Mononuclear cell (primary cell): ENCODE results near the gene CCRL2. TPM values are rescaled to one million over a fixed set of nuclear protein-coding genes. Genes with fewer than 3 reads are reported as not detected.

Source experiments
- H3K27me3 ChIP-seq: 2 replicates; pipeline ENCODE4 v1.6.0; 2011; ENCODE audit warnings: low read length, control low read depth; ENCODE audit not compliant: insufficient read depth
- H3K4me1 ChIP-seq: 2 replicates; pipeline ENCODE4 v1.5.1; 2011; ENCODE audit warnings: mild to moderate bottlenecking, low read length, control low read depth; ENCODE audit not compliant: insufficient read depth
- H3K4me3 ChIP-seq: 2 replicates; pipeline ENCODE4 v1.5.1; 2011; ENCODE audit warnings: mild to moderate bottlenecking, low read length, moderate library complexity
- H3K9me3 ChIP-seq: 2 replicates; pipeline ENCODE4 v1.5.1; 2011; ENCODE audit warnings: low read depth, mild to moderate bottlenecking, control low read depth, low read length
- total RNA-seq: library from RNA; depleted of rRNA; stranded (reverse); fragments of >200 nt; gene quantifications from one replicate; pipeline ENCODE4 v1.2.3, GENCODE V29; 2012

CCRL2 gene
- total RNA-seq, 1 donor = 91.9 TPM

DNA sequence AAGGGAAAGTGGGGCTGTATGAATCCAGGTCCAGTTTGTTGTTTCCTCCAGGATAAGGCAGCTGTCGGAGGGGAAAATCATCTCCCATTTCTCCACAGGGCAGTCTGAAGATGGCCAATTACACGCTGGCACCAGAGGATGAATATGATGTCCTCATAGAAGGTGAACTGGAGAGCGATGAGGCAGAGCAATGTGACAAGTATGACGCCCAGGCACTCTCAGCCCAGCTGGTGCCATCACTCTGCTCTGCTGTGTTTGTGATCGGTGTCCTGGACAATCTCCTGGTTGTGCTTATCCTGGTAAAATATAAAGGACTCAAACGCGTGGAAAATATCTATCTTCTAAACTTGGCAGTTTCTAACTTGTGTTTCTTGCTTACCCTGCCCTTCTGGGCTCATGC lies 911 bp downstream of the CCRL2 start:
- H3K27me3 ChIP-seq = no peaks in the 10 kb centered on the region
- H3K4me3 ChIP-seq = no peak overlapping the region
- no peaks in the 10 kb centered on the region for H3K9me3 ChIP-seq
- H3K4me1 ChIP-seq = peaks cover 45% of the 10 kb centered on the region

DNA sequence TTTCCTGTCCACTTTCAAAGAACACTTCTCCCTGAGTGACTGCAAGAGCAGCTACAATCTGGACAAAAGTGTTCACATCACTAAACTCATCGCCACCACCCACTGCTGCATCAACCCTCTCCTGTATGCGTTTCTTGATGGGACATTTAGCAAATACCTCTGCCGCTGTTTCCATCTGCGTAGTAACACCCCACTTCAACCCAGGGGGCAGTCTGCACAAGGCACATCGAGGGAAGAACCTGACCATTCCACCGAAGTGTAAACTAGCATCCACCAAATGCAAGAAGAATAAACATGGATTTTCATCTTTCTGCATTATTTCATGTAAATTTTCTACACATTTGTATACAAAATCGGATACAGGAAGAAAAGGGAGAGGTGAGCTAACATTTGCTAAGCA lies 1.8 kb downstream of the CCRL2 start:
- Histone ChIP-seq H3K4me1 (peaks cover 45% of the 10 kb centered on the region), H3K9me3 (no peaks in the 10 kb centered on the region), H3K27me3 (no peaks in the 10 kb centered on the region), H3K4me3 (no peak overlapping the region)

- Histone ChIP-seq H3K9me3 (no peaks in the 10 kb centered on the region), H3K27me3 (no peaks in the 10 kb centered on the region), H3K4me3 (no peak overlapping the region), H3K4me1 (peaks cover 40% of the 10 kb centered on the region)
Observed at GRCh38 chr3:46409739-46410489, 2.9 kb downstream of the CCRL2 start.

DNA sequence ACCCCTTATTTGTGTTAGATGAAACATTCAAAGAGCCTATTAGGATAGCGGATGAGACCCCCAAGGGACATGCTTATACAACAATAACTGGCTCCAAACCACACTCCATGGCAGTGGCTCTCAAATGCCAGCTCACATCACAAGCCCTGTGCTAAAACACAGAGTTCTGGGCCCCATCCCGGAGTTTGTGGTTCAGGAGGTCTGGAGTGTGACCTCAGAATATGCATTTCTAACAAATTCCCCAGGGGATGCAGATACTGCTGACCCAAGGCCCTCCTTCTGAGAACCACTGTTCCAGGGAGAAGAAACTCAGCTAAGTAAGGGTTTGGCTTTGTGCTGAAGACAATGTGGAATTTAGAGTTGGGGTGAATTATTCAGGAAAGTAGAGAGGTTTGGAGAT lies 3.6 kb downstream of the CCRL2 start:
- H3K4me3 ChIP-seq = no peak overlapping the region

GRCh38 chr3:46411271-46411670 lies 4.2 kb downstream of the CCRL2 start:
- Histone ChIP-seq H3K4me1 (peaks cover 29% of the 10 kb centered on the region), H3K9me3 (no peaks in the 10 kb centered on the region), H3K27me3 (no peaks in the 10 kb centered on the region), H3K4me3 (no peak overlapping the region)

More for the DNA sequence above, 3.6 kb downstream of the CCRL2 start:
- Histone ChIP-seq H3K4me1 (peaks cover 32% of the 10 kb centered on the region), H3K9me3 (no peaks in the 10 kb centered on the region), H3K27me3 (no peaks in the 10 kb centered on the region)

GRCh38 chr3:46412786-46413298 lies 5.8 kb downstream of the CCRL2 start:
- no peaks in the 10 kb centered on the region for H3K9me3 ChIP-seq
- H3K27me3 ChIP-seq = no peaks in the 10 kb centered on the region
- H3K4me3 ChIP-seq = no peak overlapping the region
- H3K4me1 ChIP-seq = peaks cover 17% of the 10 kb centered on the region

DNA sequence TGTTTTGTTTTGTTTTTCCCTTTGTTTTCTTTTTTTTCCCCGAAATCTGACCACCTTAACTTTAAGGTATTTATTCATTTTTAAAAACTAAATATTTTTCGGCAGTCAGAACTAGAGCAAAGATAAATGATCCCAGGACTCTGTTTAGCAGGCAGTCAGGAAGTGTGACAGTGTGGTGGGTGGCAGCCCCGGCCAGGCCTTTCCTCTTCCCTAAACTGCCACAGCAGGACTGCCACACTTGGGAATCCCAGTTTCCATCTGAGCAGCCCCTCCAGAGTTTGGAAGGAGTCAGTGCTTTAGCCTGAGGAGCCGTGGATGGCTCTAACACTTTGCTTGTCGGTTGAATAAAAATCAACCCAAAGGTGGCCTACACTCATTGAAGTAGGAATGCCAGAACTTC lies 6.9 kb downstream of the CCRL2 start:
- Histone ChIP-seq H3K27me3 (no peaks in the 10 kb centered on the region), H3K4me1 (peaks cover 11% of the 10 kb centered on the region), H3K9me3 (no peaks in the 10 kb centered on the region), H3K4me3 (no peak overlapping the region)

- no peaks in the 10 kb centered on the region for H3K9me3 ChIP-seq
- H3K4me1 ChIP-seq = peaks cover 11% of the 10 kb centered on the region
Observed at GRCh38 chr3:46414739-46415138, 7.7 kb downstream of the CCRL2 start.

GRCh38 chr3:46416125-46416810 lies 9.2 kb downstream of the CCRL2 start:
- no peak overlapping the region for H3K4me3 ChIP-seq
- H3K27me3 ChIP-seq = no peaks in the 10 kb centered on the region
- peaks cover 11% of the 10 kb centered on the region for H3K4me1 ChIP-seq
- no peaks in the 10 kb centered on the region for H3K9me3 ChIP-seq

More at GRCh38 chr3:46414739-46415138, 7.7 kb downstream of the CCRL2 start:
- no peaks in the 10 kb centered on the region for H3K27me3 ChIP-seq
- no peak overlapping the region for H3K4me3 ChIP-seq

DNA sequence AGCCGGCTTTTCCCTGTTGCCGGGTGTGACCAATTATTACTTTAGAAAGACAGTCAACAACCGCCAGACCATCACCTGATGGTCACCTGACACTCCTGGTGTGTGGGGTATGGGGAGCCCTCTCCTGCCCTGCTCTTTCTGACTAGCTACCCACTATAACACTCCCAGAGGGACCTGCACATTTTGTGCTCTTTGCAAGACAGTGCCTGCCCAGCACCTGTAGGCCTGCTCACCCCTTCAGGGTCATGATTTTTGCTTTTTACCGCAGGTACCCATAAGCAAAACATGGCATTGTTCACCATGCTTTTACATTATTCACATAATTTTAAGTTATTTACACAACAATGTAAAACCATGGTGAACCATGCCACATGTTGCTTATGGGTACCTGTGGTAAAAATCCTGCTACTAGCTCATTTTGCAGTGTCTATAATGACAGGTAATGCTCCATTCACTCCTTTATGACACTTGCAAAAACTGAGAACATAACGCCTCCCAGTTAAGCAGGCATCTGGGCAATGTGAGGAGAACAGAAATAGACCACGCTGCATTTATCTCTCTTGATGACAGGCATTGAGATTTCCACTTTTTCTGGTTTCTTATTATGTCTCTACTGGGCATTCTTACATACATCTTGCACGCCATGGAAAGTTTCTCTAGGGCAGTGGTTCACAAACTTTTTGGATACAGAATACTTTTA lies 9.9 kb downstream of the CCRL2 start:
- H3K4me3 ChIP-seq = no peak overlapping the region
- H3K4me1 ChIP-seq = peaks cover 11% of the 10 kb centered on the region
- no peaks in the 10 kb centered on the region for H3K9me3 ChIP-seq
- H3K27me3 ChIP-seq = no peaks in the 10 kb centered on the region

- Histone ChIP-seq H3K27me3 (no peaks in the 10 kb centered on the region), H3K4me3 (no peak overlapping the region), H3K9me3 (no peaks in the 10 kb centered on the region), H3K4me1 (peaks cover 6% of the 10 kb centered on the region)
Observed at GRCh38 chr3:46417841-46418611, 11.0 kb downstream of the CCRL2 start.

- Histone ChIP-seq H3K4me3 (no peak overlapping the region), H3K9me3 (no peaks in the 10 kb centered on the region), H3K4me1 (peaks cover 6% of the 10 kb centered on the region), H3K27me3 (no peaks in the 10 kb centered on the region)
Observed at GRCh38 chr3:46419816-46420215, 12.8 kb downstream of the CCRL2 start.

DNA sequence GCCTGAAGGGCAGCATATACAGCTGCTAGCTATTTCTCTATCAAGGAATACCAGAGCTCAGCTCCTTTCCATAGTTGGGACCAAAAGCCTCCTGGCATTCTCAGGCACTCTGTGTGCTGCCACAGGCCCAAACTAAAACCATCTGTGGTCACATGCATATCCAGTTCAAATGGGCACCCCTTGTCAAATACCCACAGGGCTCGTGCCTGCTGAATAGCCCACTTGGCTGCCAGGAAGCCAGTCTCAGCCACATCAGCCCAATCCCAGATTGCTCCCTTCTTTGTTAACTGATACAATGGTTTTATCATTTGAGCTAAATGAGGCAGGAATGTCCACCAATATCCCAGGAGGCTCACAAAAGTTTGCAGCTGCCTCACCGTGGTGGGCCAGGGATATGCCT lies 13.9 kb downstream of the CCRL2 start:
- Histone ChIP-seq H3K4me1 (peaks cover 6% of the 10 kb centered on the region), H3K4me3 (no peak overlapping the region), H3K9me3 (no peaks in the 10 kb centered on the region), H3K27me3 (no peaks in the 10 kb centered on the region)

GRCh38 chr3:46422617-46423016 lies 15.6 kb downstream of the CCRL2 start:
- H3K4me1 ChIP-seq = no peaks in the 10 kb centered on the region
- H3K9me3 ChIP-seq = no peaks in the 10 kb centered on the region
- no peak overlapping the region for H3K4me3 ChIP-seq
- H3K27me3 ChIP-seq = no peaks in the 10 kb centered on the region
